Muscle of leg (tissue), 11 donors: Measurements from ENCODE around the gene NSMCE1. TPM values are rescaled to one million over a fixed set of nuclear protein-coding genes. Genes with fewer than 3 reads are reported as not detected.

ENCODE experiments used
- DNase-seq: peaks from one replicate; pipeline ENCODE4 v3.0.0; 2013
- H3K27ac ChIP-seq: one replicate; pipeline ENCODE4 v1.5.1; 2013; ENCODE audit warnings: mild to moderate bottlenecking, low read length, control low read depth
- H3K27me3 ChIP-seq: one replicate; pipeline ENCODE4 v1.6.1; 2013; ENCODE audit warnings: low read length; ENCODE audit not compliant: control insufficient read depth, insufficient read depth
- H3K36me3 ChIP-seq: one replicate; pipeline ENCODE4 v1.6.1; 2013; ENCODE audit warnings: low read length; ENCODE audit not compliant: control insufficient read depth, insufficient read depth
- H3K4me1 ChIP-seq: one replicate; pipeline ENCODE4 v1.6.1; 2013; ENCODE audit warnings: low read length; ENCODE audit not compliant: control insufficient read depth, insufficient read depth
- H3K4me3 ChIP-seq: one replicate; pipeline ENCODE4 v1.5.1; 2013; ENCODE audit warnings: low read length, control low read depth
- H3K9me3 ChIP-seq: replicated peaks from 2 replicates; pipeline ENCODE4 v1.6.1; 2013; ENCODE audit warnings: low read depth, low read length; ENCODE audit not compliant: control insufficient read depth
- WGBS: methylation state at CpG from one replicate; pipeline ENCODE4 v1.1.5; 2013; ENCODE audit warnings: missing lambda C conversion rate; ENCODE audit not compliant: insufficient coverage; 5-methylcytosine and 5-hydroxymethylcytosine counted together
- polyA plus RNA-seq, 8 donors: library from polyadenylated mRNA; unstranded; fragments of 120-200 nt; gene quantifications; one replicate each; pipeline versions ENCODE4 v1.2.1 to v1.2.3, GENCODE V29; 2013; ENCODE audit warnings: inconsistent platforms in 1 of 8, low replicate concordance in 1 of 8; ENCODE audit not compliant: insufficient read length in 8 of 8, insufficient read depth in 1 of 8
- total RNA-seq: library from RNA; stranded (reverse); fragments of 120-200 nt; gene quantifications from one replicate; pipeline ENCODE4 v1.2.4, GENCODE V29; 2013

NSMCE1 gene
- total and polyA plus RNA-seq, 9 donors, result 47.6 to 60.0 (median 53.3) TPM

GRCh38 chr16:27313422-27314160 lies 45.0 kb upstream of the NSMCE1 start, which contains the start of gene IL4R:
Gene IL4R (plus strand): TSS chr16:27313974. CDS start chr16:27340204, 26,230 bp downstream.
- WGBS, result under 1% methylated on average over 83 of the region's 85 CpGs
- Histone ChIP-seq H3K4me3 (peak within 1 kb of the TSS; percentile 66), H3K27me3 (peaks cover 4% of the 10 kb centered on the region), H3K4me1 (peaks cover 26% of the 10 kb centered on the region), H3K9me3 (no peaks in the 10 kb centered on the region), H3K27ac (peak within 1 kb of the TSS; percentile 79), H3K36me3 (no peaks in the 10 kb centered on the region)
- peak; percentile 70 for DNase-seq

GRCh38 chr16:27312580-27313421 lies 44.2 kb upstream of the NSMCE1 start:
- H3K36me3 ChIP-seq, result no peaks in the 10 kb centered on the region
- peak overlapping the region; percentile 66 for H3K4me3 ChIP-seq
- WGBS, result 42% methylated on average over 4 of the region's 11 CpGs
- no peaks in the 10 kb centered on the region for H3K9me3 ChIP-seq
- peaks cover 21% of the 10 kb centered on the region for H3K4me1 ChIP-seq
- H3K27me3 ChIP-seq, result peaks cover 4% of the 10 kb centered on the region
- DNase-seq, result no peak
- no peak overlapping the region for H3K27ac ChIP-seq

- DNase-seq, result no peak
- no peak overlapping the region for H3K27ac ChIP-seq
- H3K9me3 ChIP-seq, result no peaks in the 10 kb centered on the region
- H3K36me3 ChIP-seq, result no peaks in the 10 kb centered on the region
- 64% methylated on average over 7 of the region's 7 CpGs for WGBS
- peaks cover 4% of the 10 kb centered on the region for H3K27me3 ChIP-seq
- peaks cover 21% of the 10 kb centered on the region for H3K4me1 ChIP-seq
- no peak overlapping the region for H3K4me3 ChIP-seq
Measured at GRCh38 chr16:27311897-27312303, 43.3 kb upstream of the NSMCE1 start.

- H3K9me3 ChIP-seq, result no peaks in the 10 kb centered on the region
- 23% methylated on average over 3 of the region's 8 CpGs for WGBS
- DNase-seq, result no peak
- H3K4me1 ChIP-seq, result peaks cover 21% of the 10 kb centered on the region
- no peak overlapping the region for H3K27ac ChIP-seq
- H3K36me3 ChIP-seq, result no peaks in the 10 kb centered on the region
- H3K4me3 ChIP-seq, result no peak overlapping the region
- peaks cover 4% of the 10 kb centered on the region for H3K27me3 ChIP-seq
Measured at GRCh38 chr16:27311448-27311830, 42.9 kb upstream of the NSMCE1 start.

GRCh38 chr16:27310576-27311447 lies 42.2 kb upstream of the NSMCE1 start:
- peaks cover 21% of the 10 kb centered on the region for H3K4me1 ChIP-seq
- peaks cover 4% of the 10 kb centered on the region for H3K27me3 ChIP-seq
- H3K36me3 ChIP-seq, result no peaks in the 10 kb centered on the region
- H3K9me3 ChIP-seq, result no peaks in the 10 kb centered on the region
- no peak for DNase-seq
- H3K4me3 ChIP-seq, result no peak overlapping the region
- H3K27ac ChIP-seq, result no peak overlapping the region
- 53% methylated on average over 11 of the region's 16 CpGs for WGBS

- H3K36me3 ChIP-seq, result no peaks in the 10 kb centered on the region
- no peak overlapping the region for H3K27ac ChIP-seq
- WGBS, result 67% methylated on average over 1 of the region's 1 CpG
Measured at GRCh38 chr16:27308792-27309191, 40.2 kb upstream of the NSMCE1 start.

GRCh38 chr16:27305839-27306442 lies 37.4 kb upstream of the NSMCE1 start:
- no peak for DNase-seq
- Histone ChIP-seq H3K27me3 (no peaks in the 10 kb centered on the region), H3K4me1 (peaks cover 4% of the 10 kb centered on the region), H3K36me3 (no peaks in the 10 kb centered on the region), H3K9me3 (no peaks in the 10 kb centered on the region), H3K4me3 (no peak overlapping the region), H3K27ac (no peak overlapping the region)
- WGBS, result 98% methylated on average over 6 of the region's 9 CpGs

More at GRCh38 chr16:27308792-27309191, 40.2 kb upstream of the NSMCE1 start:
- H3K9me3 ChIP-seq, result no peaks in the 10 kb centered on the region
- no peak for DNase-seq
- peaks cover 11% of the 10 kb centered on the region for H3K4me1 ChIP-seq
- H3K27me3 ChIP-seq, result peaks cover 2% of the 10 kb centered on the region
- H3K4me3 ChIP-seq, result no peak overlapping the region

- DNase-seq, result no peak
- H3K27me3 ChIP-seq, result no peaks in the 10 kb centered on the region
- H3K27ac ChIP-seq, result no peak overlapping the region
- no peaks in the 10 kb centered on the region for H3K36me3 ChIP-seq
- H3K4me3 ChIP-seq, result no peak overlapping the region
- 41% methylated on average over 3 of the region's 5 CpGs for WGBS
- no peaks in the 10 kb centered on the region for H3K9me3 ChIP-seq
- H3K4me1 ChIP-seq, result peaks cover 4% of the 10 kb centered on the region
Measured at GRCh38 chr16:27304881-27305745, 36.5 kb upstream of the NSMCE1 start.

- H3K27ac ChIP-seq, result no peak overlapping the region
- H3K27me3 ChIP-seq, result no peaks in the 10 kb centered on the region
- WGBS, result 29% methylated on average over 1 of the region's 2 CpGs
- DNase-seq, result no peak
- no peaks in the 10 kb centered on the region for H3K36me3 ChIP-seq
- peaks cover 4% of the 10 kb centered on the region for H3K4me1 ChIP-seq
- H3K4me3 ChIP-seq, result no peak overlapping the region
- H3K9me3 ChIP-seq, result no peaks in the 10 kb centered on the region
Measured at GRCh38 chr16:27304102-27304501, 35.5 kb upstream of the NSMCE1 start.
